Activated naive CD4-positive, alpha-beta T cell treated with anti-CD3 and anti-CD28 coated beads for 36 hours (primary cell): Measurements from ENCODE around the gene CCDC93. TPM values are rescaled to one million over a fixed set of nuclear protein-coding genes. Genes with fewer than 3 reads are reported as not detected.
"Not testable (repeated sequence)": the region's sequence is repeated elsewhere in the genome, so short reads cannot be mapped to it uniquely, and the experiment has no call there.

Experiments used
- CTCF ChIA-PET: fragments of 350-600 bp; sonication (Branson Sonifier 250); formaldehyde crosslinking; loops from one replicate; lab custom pipeline; 2021; ENCODE audit warnings: antibody characterized with exemption; lab: Charles Lee
- DNase-seq: peaks from one replicate; pipeline ENCODE4 v3.0.0-alpha.2; 2020
- H3K27ac Mint-ChIP-seq: one replicate; pipeline ENCODE4 v1.8.0; 2021; ENCODE audit warnings: mild to moderate bottlenecking, mixed read lengths
- H3K27me3 Mint-ChIP-seq: one replicate; pipeline ENCODE4 v1.8.0; 2021; ENCODE audit warnings: low read depth, mixed read lengths
- H3K36me3 Mint-ChIP-seq: one replicate; pipeline ENCODE4 v1.8.0; 2021; ENCODE audit warnings: low read depth, mixed read lengths
- H3K4me1 Mint-ChIP-seq: one replicate; pipeline ENCODE4 v1.8.0; 2021; ENCODE audit warnings: low read depth, mixed read lengths
- H3K4me3 Mint-ChIP-seq: one replicate; pipeline ENCODE4 v1.8.0; 2021; ENCODE audit warnings: mild to moderate bottlenecking, moderate library complexity, mixed read lengths
- H3K9me3 Mint-ChIP-seq: one replicate; pipeline ENCODE4 v1.8.0; 2021; ENCODE audit warnings: mixed read lengths
- intact Hi-C: fragments of 100-400 bp; cut with micrococcal nuclease; formaldehyde crosslinking; loops from one replicate; pipeline ENCODE4 v1.15.1; 2023
- total RNA-seq, 2 experiments: library from RNA; stranded (reverse); gene quantifications; one replicate each; pipeline ENCODE4 v1.2.3, GENCODE V29; 2021

The CCDC93 gene
- total RNA-seq, 2 experiments from 2014 or later, result 29.0 to 32.8 TPM

DNA sequence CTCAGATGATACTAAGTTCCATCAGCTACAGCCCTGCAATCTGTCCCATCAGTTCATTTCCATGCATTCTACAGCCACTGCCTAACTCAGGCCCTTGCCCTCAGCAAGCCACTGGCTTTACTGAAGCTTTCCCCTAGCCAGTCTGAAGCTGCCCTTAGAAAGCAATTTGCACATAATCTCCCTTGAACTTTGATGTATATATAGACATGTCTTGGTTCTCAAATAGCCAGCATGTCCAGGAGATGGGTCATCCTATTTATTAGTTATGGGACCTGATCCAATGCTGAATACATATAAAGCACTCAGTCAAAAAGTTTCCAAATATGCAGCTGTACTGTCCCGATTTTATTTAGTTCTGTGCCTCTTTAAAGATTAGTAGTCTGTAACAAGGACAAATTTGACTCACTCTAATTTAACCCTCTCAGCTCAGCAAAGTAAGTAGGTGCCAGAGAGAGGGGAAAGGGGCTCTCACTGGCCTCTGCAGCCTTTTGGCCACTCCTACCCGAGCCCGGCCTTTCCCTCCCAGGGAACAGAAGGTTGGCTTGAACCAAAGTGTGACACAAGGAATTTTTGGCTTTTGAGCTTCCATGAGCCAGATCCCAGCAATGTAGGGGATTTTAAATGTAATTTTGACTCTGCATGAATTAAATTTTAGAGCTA is 70.7 kb downstream of the CCDC93 start:
- no peak for DNase-seq
- no peaks in the 10 kb centered on the region for H3K9me3 Mint-ChIP-seq
- intact Hi-C loops, result no loop called here
- CTCF ChIA-PET, result no interaction called here
- H3K27me3 Mint-ChIP-seq, result no peaks in the 10 kb centered on the region
- H3K4me1 Mint-ChIP-seq, result no peaks in the 10 kb centered on the region
- no peak overlapping the region for H3K4me3 Mint-ChIP-seq
- no peak overlapping the region for H3K27ac Mint-ChIP-seq
- H3K36me3 Mint-ChIP-seq, result peaks cover 69% of the 10 kb centered on the region

DNA sequence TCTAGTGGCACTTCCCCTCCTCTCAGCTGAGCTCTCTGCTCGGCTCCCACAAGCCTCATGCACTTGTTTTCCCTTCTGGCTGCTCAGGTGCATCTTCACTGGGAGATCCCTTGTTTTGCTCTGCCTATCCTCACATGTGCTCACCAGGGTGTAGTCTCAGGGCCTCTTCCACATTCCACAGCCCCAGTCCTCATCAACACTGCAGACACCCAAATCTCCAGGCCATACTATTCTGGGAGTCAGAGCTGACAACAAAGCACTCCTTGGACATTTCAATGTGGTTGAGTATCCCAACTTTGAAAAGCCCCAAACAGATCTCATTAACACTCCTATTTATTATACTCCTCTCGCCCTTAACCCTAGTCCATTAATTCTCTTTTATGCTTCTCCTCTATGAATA is 71.3 kb downstream of the CCDC93 start:
- H3K27me3 Mint-ChIP-seq, result no peaks in the 10 kb centered on the region
- no peak for DNase-seq
- H3K4me3 Mint-ChIP-seq, result no peak overlapping the region
- H3K27ac Mint-ChIP-seq, result no peak overlapping the region
- H3K9me3 Mint-ChIP-seq, result no peaks in the 10 kb centered on the region
- peaks cover 67% of the 10 kb centered on the region for H3K36me3 Mint-ChIP-seq
- CTCF ChIA-PET, result interaction anchor here (1.0 kb wide), 1 partner anchor 113 kb away, joined by 3 read pairs; no protein-coding TSS in a partner anchor
- no peaks in the 10 kb centered on the region for H3K4me1 Mint-ChIP-seq
- intact Hi-C loops, result no loop called here

DNA sequence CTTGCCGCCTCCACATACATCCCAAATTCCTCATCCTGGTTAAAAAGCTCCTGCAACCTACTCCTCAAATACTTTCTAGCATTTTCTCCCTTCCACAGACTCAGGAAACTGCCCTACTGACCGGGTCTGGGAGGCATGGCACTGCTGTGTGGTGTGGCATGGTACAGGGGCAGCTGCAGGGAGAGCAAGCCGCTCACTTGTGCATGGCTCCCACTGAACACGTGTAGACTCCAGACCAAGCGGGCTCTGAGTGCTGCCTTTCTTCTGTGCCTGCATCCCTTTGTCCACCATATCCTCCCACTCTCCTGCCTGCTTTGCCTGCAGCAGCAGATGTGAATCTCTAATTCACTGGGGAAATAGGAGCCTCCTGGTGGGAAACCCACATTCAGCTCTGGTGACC is 72.2 kb downstream of the CCDC93 start:
- Mint-ChIP-seq H3K4me3 (no peak overlapping the region), H3K27me3 (no peaks in the 10 kb centered on the region), H3K36me3 (peaks cover 66% of the 10 kb centered on the region), H3K27ac (no peak overlapping the region), H3K4me1 (no peaks in the 10 kb centered on the region), H3K9me3 (no peaks in the 10 kb centered on the region)
- CTCF ChIA-PET, result interaction anchor here (1.0 kb wide), 1 partner anchor 112 kb away, joined by 3 read pairs; no protein-coding TSS in a partner anchor
- intact Hi-C loops, result no loop called here
- no peak for DNase-seq

DNA sequence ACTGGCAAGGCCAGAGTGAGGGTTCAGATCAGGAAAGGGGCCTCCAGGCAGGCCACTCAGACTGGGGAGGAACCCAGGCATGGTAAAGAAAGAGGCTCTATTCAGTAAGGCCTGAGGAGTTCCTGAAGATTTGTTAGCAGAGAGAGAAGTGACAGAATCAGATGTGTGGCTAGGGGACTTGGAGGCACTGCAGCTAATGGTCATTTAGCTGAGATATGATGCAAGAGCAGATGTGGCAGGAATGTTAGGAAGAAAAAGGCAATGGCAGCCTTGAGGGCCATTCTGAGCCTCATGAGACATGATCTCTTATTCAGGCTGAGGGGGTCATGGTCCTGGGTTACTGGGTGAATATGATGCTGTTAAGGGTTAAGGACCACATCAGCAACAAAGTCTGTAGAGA is 73.4 kb downstream of the CCDC93 start:
- Mint-ChIP-seq H3K36me3 (peaks cover 65% of the 10 kb centered on the region), H3K27me3 (no peaks in the 10 kb centered on the region), H3K27ac (no peak overlapping the region), H3K9me3 (no peaks in the 10 kb centered on the region), H3K4me3 (no peak overlapping the region), H3K4me1 (no peaks in the 10 kb centered on the region)
- CTCF ChIA-PET, result no interaction called here
- intact Hi-C loops, result no loop called here
- no peak for DNase-seq

DNA sequence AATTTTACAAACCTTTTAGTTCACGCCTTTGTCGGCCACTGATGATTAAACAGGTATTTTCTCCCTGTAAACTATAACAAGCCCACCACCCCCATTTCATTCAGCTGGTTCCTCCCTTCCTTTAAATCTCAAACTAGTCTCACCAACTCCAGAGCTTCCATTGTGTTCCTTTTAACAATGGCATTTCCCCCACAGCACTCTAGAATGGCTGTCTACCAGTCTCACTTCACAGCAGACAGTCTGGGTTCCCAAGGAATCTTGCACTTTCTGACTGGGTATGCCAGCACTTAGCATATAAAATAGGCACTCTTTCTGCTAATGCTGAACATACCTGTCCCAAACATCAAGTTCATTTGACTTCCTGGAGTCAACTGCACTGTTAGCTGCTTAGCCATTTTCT is 75.3 kb downstream of the CCDC93 start:
- DNase-seq, result no peak
- Mint-ChIP-seq H3K36me3 (peaks cover 68% of the 10 kb centered on the region), H3K27me3 (no peaks in the 10 kb centered on the region), H3K4me3 (no peak overlapping the region), H3K4me1 (no peaks in the 10 kb centered on the region), H3K27ac (no peak overlapping the region), H3K9me3 (no peaks in the 10 kb centered on the region)
- intact Hi-C loops, result loop anchor here (5.0 kb wide), 1 partner anchor 121 kb away; no protein-coding TSS in a partner anchor
- CTCF ChIA-PET, result no interaction called here

DNA sequence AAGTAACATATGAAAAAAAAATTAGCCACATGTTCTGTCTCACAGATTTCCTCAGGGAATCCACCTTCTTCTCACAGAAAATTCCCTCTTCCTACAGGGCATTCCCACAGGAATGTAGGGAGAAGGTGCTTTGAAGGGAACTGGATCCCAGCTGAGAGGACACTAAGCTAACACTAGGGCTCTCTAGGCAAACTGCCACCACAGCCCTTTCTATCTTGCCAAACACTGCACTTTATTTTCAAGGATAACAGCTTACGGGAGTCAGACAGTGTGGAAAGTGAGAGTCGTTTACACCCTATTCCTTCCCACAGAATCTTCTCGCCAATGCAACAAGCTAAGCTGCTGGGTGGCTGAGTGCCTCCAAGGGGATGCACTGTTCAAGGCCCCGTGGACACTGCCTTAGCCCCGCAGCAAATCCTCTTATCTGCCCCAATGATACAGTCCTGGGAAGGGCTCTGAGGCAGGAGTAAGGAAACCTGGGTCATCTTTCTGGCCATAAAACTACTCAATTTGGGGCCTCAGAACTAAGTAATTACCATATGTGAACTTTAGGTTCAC is 76.9 kb downstream of the CCDC93 start:
- H3K4me1 Mint-ChIP-seq, result no peaks in the 10 kb centered on the region
- no peaks in the 10 kb centered on the region for H3K27me3 Mint-ChIP-seq
- no peaks in the 10 kb centered on the region for H3K9me3 Mint-ChIP-seq
- intact Hi-C loops, result loop anchor here (5.0 kb wide), 1 partner anchor 120 kb away; no protein-coding TSS in a partner anchor
- peaks cover 71% of the 10 kb centered on the region for H3K36me3 Mint-ChIP-seq
- H3K27ac Mint-ChIP-seq, result no peak overlapping the region
- no peak overlapping the region for H3K4me3 Mint-ChIP-seq
- DNase-seq, result no peak
- CTCF ChIA-PET, result no interaction called here

DNA sequence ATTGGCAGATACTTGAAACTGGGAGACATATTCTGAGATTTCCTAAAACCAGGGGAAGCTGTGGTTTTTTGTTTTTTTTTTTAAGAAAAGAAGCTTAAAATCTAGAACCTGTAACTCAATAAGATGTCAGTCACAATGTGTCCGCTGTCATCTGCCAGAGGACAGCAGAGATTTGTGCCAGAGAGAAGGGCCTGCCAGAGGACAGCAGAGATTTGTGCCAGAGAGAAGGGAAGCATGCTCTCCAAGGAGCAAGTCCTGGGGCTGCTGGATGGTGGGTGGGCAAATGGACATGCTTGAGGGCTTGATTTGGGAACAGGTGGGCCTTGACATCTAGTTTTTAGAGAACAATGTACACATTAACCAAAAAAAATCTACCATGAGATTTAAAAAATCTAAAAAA is 77.9 kb downstream of the CCDC93 start:
- Mint-ChIP-seq H3K36me3 (peaks cover 78% of the 10 kb centered on the region), H3K27ac (no peak overlapping the region), H3K4me1 (no peaks in the 10 kb centered on the region), H3K9me3 (peaks cover 1% of the 10 kb centered on the region), H3K4me3 (no peak overlapping the region), H3K27me3 (no peaks in the 10 kb centered on the region)
- no peak for DNase-seq
- CTCF ChIA-PET, result no interaction called here
- intact Hi-C loops, result loop anchor here (5.0 kb wide), 1 partner anchor 119 kb away; no protein-coding TSS in a partner anchor

DNA sequence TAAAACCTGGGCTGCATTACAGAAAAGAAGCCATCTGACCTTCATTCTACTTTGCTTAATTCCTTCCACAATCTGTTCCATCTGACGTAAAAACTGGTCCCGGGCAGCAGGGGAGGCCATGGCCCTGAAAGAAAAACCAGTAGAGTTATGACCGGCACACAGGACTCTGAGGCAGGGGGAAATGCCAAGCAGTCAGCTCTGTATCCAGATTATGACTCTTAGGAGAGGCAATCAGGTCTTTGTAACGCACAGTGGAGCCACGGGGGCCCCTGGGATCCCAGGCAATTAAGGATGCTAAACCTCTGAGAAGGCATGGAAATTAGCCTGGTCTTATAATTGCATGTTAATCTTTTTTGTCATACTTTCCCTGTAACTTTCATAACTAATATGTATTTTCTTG is 78.4 kb downstream of the CCDC93 start:
- Mint-ChIP-seq H3K27me3 (no peaks in the 10 kb centered on the region), H3K4me1 (no peaks in the 10 kb centered on the region), H3K27ac (no peak overlapping the region), H3K4me3 (no peak overlapping the region), H3K9me3 (peaks cover 5% of the 10 kb centered on the region), H3K36me3 (peaks cover 78% of the 10 kb centered on the region)
- DNase-seq, result no peak
- CTCF ChIA-PET, result no interaction called here
- intact Hi-C loops, result loop anchor here (5.0 kb wide), 1 partner anchor 118 kb away; no protein-coding TSS in a partner anchor

DNA sequence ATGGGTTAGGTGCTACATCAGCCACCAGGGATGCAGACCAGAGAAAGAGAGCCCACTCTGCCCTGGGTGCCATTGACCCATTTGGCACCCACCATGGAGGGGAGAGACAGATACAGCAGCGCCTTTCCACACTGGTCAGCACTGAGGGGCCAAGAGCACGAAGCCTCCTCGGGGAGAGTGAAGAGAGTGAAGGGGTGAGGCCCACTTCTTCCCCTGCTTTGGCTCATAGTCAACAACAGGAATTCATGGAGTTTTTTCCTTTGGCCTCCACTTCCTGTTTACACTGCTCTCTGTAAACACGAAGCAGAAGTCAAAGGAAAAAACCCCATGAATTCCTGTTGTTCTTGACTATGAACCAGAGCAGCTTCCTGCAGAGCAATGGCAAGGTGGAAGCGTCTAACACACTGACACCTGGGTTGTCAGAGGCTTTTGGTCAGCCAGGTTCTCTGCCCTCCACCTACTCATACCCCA is 80.0 kb downstream of the CCDC93 start:
- CTCF ChIA-PET, result no interaction called here
- intact Hi-C loops, result no loop called here
- DNase-seq, result no peak
- Mint-ChIP-seq H3K9me3 (peaks cover 10% of the 10 kb centered on the region), H3K4me3 (no peak overlapping the region), H3K27ac (no peak overlapping the region), H3K36me3 (peaks cover 79% of the 10 kb centered on the region), H3K4me1 (no peaks in the 10 kb centered on the region), H3K27me3 (no peaks in the 10 kb centered on the region)

DNA sequence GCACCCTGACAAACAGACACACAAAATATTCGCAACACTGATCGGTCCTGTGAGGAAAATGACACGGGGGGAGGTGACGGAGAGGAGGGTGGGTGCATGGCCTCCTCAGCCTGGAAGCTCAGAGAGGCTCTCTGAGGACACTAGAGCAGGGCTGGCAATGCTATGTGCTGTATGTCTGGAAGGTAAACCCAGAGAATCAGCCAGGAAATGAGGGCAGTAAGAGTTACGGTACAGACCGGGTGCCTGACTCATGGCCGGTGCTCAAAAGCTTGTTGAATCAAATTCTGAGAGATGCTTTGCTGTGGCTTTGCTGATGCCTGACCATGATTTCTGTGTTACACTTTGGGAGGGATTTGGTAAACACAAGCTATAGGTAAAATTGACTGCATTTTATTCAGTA is 81.9 kb downstream of the CCDC93 start:
- no peaks in the 10 kb centered on the region for H3K27me3 Mint-ChIP-seq
- H3K9me3 Mint-ChIP-seq, result peaks cover 10% of the 10 kb centered on the region
- H3K4me3 Mint-ChIP-seq, result no peak overlapping the region
- H3K36me3 Mint-ChIP-seq, result peaks cover 89% of the 10 kb centered on the region
- H3K27ac Mint-ChIP-seq, result no peak overlapping the region
- no peak for DNase-seq
- H3K4me1 Mint-ChIP-seq, result no peaks in the 10 kb centered on the region
- CTCF ChIA-PET, result interaction anchor here (0.5 kb wide), 1 partner anchor 101 kb away, joined by 3 read pairs; no protein-coding TSS in a partner anchor
- intact Hi-C loops, result no loop called here

DNA sequence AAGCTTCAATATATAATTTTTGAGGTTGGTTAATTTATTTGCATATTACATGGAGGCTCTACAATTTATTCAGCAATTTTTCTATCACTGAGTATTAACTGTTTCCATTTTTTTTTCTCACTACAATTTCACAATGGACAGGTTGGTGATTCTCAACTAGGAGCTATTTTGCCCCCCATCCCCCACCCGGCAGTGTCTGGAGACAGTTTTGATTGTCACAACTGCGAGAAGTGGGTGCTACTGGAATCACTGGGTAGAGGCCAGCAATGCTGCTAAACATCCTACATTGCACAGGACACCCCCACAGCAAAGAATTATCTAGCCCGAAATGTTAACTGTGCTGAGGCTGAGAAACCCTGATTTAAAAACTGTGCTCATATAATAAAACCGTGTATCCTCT is 82.6 kb downstream of the CCDC93 start:
- H3K4me3 Mint-ChIP-seq, result no peak overlapping the region
- H3K4me1 Mint-ChIP-seq, result no peaks in the 10 kb centered on the region
- CTCF ChIA-PET, result no interaction called here
- peaks cover 85% of the 10 kb centered on the region for H3K36me3 Mint-ChIP-seq
- intact Hi-C loops, result no loop called here
- DNase-seq, result no peak
- no peak overlapping the region for H3K27ac Mint-ChIP-seq
- no peaks in the 10 kb centered on the region for H3K27me3 Mint-ChIP-seq
- peaks cover 10% of the 10 kb centered on the region for H3K9me3 Mint-ChIP-seq

DNA sequence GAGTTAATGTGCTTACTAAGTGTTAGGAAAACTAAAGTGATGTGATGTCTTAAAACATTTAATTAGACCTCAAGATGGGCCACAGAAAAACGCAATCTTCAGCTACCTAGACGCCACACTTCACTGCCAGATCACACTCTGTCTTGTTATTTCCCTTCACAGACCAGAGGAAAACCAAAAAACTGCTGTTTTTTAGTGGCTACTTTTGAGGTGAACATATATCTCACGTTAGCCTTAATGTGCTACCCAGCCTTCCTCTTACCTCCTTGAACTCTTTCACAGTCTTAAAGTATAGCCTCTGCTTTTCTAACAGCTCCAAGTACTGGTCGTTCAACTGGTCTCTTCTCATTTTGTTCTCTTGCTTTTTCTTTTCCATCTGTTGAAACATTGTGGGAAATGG is 83.1 kb downstream of the CCDC93 start:
- Mint-ChIP-seq H3K27ac (no peak overlapping the region), H3K36me3 (peaks cover 85% of the 10 kb centered on the region), H3K4me3 (no peak overlapping the region), H3K4me1 (no peaks in the 10 kb centered on the region), H3K27me3 (no peaks in the 10 kb centered on the region), H3K9me3 (peaks cover 10% of the 10 kb centered on the region)
- intact Hi-C loops, result no loop called here
- CTCF ChIA-PET, result interaction anchor here (0.6 kb wide), 1 partner anchor 1388 kb away, joined by 3 read pairs; no protein-coding TSS in a partner anchor
- no peak for DNase-seq

DNA sequence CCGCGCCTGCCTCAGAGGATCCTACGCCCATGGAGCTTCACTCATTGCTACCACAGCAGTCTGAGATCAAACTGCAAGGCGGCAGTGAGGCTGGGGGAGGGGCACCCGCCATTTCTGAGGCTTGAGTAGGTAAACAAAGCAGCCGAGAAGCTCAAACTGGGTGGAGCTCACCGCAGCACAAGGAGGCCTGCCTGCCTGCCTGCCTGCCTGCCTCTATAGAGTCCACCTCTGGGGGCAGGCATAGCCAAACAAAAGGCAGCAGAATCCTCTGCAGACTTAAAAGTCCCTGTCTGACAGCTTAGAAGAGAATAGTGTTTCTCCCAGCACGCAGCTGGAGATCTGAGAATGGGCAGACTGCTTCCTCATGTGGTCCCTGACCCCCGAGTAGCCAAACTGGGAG is 90.4 kb downstream of the CCDC93 start:
- CTCF ChIA-PET, result interaction anchor here (1.2 kb wide), 1 partner anchor 111 kb away, joined by 3 read pairs; no protein-coding TSS in a partner anchor
- H3K9me3 Mint-ChIP-seq, H3K27me3 Mint-ChIP-seq, DNase-seq, H3K4me3 Mint-ChIP-seq, H3K4me1 Mint-ChIP-seq, H3K27ac Mint-ChIP-seq, intact Hi-C loops: not testable (repeated sequence)
- peaks cover 84% of the 10 kb centered on the region for H3K36me3 Mint-ChIP-seq
